Kidney tubule cell (primary cell): ENCODE data around the gene IFRD1.

Source experiments
- DNase-seq: peaks from one replicate; pipeline ENCODE4 v3.0.0-alpha.2; 2018; ENCODE audit warnings: low spot score

IFRD1 gene

GRCh38 chr7:112520787-112521186 lies 70.5 kb downstream of the IFRD1 start:
- DNase-seq = no peak

GRCh38 chr7:112521942-112522341 lies 71.7 kb downstream of the IFRD1 start:
- DNase-seq = no peak

GRCh38 chr7:112523871-112524270 lies 73.6 kb downstream of the IFRD1 start:
- no peak for DNase-seq
